NCI-H1694 (cell line): Measurements from ENCODE around the gene NINL.
"Not testable (repeated sequence)": the region's sequence is repeated elsewhere in the genome, so short reads cannot be mapped to it uniquely, and the experiment has no call there.

Experiments
- DNase-seq: peaks from one replicate; lab custom pipeline; 2025; lab: John Stamatoyannopoulos, UW

NINL gene

DNA sequence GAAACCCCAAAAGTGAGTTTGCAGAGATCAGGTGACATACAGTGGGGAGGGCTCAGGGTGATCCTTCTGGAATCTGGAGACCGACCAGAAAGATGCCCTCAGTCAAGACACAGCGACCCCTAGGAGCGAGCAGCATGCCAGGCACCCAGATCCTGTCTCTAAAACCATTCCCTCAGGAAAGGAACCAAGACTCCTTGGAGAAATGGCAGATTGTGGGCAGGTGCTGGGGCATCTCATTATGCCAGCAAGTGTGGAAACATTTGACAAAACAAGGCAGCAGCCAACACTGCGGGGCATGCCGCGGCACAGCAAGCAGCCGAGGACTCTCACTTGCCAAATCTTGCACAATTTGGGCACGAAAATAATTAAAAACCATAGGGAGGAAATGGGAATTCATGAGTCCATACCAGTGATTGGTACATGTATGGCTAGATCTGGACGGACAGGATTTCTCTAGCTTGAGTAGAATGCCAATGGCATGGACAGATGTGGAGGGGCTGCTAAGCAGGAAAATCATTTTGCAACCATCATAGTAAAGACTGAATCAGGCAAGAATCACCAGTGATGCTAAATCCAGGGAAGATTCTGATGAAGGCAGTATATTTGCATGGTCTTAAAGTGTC, 101.0 kb downstream of the NINL start:
- no peak for DNase-seq

DNA sequence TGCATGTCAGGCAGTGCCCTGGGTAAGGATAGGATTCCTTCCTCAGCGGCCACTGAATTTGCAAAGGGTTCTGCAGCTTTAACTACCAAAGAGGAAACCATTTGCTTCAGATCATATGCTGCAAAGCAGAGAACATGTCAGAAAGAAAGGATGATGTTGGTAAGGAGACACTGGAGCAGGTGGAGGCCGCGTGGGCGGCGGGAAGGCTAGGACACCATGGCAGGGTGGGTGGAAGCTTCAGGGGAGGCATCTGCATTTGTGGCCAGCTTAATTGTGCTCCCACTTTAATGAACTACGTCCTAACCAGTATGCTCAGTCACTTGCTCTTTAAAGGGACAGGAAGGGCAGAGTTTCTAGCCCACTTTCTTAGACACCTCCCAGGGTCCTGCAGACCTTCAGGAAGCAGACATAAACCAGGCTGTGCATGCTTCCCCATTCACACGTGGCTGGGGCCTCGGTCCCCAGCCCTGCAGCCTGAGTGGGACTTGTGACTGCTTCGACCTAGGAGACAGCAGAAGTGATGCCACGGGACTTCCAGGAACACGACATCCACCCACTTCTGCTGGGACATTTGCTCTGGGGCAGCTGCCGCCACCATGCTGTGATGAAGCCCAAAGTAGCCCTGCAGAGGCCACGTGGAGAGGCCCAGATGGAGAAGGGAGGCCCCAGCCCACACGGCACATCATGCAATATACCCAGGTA, 101.7 kb downstream of the NINL start:
- DNase-seq = no peak

DNA sequence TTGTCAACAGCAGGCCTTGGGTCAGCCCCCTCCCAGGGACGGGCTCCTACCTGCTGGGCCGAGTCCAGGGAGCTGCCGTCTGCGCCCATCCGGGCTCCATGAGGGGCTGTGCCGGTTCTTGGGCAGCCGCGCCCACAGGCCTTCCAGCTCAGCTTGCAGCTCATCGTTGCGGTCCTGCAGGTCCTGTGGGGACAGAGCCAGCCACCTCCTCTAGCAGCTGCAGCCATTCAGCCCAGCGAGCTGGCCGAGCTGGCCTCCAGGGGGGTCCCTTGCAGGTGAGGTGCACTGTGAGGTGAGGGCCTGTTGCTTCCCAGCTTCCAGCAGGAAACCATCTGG, 103.4 kb downstream of the NINL start:
- no peak for DNase-seq

DNA sequence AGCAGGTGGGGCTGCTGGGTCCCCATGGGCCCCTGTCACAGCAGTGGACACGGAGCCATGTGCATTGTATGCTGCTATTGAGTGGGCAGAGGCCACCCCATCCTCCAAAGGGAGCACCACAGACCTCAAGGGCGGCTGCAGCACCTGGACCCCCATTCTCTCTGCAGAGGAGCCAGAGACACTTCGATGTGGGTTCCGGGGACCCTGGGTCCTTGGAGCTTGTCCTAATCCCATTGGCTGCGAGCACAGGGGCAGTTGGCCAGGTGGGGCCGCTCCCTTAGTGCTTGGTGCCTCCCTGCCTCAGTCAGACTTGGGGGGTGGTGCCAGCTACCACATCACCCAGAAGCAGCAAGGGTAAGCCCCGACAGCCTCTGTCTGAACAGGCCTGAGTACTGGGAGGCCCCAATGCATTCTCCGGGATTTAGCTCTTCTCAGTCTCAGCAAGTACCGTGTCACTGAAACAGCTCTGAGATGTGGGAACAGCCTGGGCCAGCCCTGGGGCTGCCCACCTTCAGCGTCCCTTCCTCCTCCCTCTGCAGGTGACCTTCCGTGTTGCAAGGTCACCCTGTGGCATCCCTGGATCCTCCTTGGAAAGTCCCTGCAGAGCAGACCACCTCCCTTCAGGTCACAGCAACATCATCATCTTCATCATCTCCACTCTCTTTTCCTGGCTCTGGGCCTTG, 104.0 kb downstream of the NINL start:
- DNase-seq = no peak

DNA sequence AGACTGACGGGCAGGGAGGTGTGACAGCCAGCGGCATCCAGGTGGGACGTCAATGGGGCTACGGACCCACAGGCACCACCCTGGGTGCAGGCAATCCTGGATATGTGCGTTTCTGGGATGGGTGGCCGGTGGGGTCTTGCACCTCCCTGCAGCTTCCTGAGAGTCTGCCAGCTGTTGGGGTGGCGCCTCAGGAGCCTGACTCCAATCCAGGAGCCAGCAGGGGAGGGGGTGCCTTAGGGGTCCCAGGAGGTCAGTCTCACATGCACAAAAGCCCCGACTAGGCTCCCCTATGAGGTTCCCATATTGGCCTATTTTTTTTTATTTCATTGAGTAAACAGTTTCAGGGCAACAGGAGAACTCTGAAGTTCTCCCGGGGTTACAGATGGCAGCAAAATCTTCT, 104.5 kb downstream of the NINL start:
- DNase-seq = no peak

DNA sequence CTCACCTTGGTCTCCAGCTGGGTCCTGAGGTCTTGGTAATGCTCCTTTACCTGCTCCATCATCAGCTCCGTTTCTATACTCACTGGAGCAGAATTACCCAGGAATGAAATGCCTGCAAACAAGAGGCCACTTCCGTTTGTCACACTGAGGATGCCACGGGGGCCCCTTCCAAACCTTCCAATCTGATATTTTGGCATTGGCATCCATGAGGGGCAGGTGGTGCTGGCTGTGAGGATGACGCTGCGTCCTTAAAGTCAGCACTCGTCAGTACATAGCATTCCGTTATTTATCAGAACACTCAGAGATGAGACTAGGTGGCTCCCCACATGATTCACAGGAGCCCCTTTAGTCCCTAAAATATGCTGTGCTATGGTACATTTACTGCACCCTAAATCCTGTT, 105.2 kb downstream of the NINL start:
- DNase-seq = no peak

DNA sequence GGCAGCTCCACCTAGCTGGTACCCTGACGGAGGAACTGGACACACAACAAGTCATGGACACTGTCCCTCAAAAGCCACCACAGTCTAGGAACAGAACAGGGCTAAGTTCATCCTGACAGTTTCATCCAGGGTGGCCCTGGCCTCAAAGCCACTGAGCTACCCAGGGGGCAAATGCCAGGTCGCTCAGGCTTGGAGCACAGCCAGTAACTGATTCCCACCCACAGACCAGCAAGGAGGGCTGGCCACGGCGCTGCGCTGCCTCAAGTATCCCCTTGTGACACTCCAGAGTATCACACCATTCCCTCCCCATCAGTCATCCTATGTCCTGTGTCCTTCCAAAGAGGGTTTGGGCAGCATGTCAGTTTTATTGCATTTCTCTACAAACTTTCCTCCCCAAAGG, 105.7 kb downstream of the NINL start:
- DNase-seq = no peak

DNA sequence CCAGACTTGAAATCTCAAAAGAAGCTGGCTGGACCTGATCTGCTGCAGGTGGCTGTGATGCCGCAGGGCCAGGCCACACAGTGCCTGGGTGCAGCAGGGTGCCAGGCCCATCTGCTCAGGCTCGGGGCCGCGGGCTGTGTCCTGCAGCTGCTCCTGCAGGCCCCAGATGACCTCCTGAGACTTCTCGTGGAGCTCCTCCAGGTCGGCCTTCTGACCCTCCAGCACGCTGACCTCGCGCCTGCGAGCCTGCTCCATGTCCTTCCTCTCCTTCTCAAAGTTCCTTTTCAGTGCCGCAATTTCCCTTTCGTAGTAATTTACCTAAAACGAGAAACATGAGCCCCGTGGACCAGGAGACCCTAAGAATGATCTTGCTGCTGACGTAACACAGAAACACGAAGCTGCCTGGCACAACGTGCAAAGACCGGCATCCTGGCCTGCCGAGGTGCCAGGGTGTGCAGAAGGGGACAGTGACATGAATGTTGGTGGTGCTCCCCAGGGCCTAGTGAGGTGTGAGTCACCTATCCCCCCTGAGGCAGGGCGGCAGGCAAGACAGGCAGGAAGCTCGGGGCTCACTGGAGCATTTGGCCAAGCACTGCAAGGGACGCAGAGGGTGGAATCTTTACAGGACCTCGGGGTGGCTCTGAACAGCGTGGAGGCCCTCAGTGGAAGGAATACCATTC, 106.3 kb downstream of the NINL start:
- no peak for DNase-seq

DNA sequence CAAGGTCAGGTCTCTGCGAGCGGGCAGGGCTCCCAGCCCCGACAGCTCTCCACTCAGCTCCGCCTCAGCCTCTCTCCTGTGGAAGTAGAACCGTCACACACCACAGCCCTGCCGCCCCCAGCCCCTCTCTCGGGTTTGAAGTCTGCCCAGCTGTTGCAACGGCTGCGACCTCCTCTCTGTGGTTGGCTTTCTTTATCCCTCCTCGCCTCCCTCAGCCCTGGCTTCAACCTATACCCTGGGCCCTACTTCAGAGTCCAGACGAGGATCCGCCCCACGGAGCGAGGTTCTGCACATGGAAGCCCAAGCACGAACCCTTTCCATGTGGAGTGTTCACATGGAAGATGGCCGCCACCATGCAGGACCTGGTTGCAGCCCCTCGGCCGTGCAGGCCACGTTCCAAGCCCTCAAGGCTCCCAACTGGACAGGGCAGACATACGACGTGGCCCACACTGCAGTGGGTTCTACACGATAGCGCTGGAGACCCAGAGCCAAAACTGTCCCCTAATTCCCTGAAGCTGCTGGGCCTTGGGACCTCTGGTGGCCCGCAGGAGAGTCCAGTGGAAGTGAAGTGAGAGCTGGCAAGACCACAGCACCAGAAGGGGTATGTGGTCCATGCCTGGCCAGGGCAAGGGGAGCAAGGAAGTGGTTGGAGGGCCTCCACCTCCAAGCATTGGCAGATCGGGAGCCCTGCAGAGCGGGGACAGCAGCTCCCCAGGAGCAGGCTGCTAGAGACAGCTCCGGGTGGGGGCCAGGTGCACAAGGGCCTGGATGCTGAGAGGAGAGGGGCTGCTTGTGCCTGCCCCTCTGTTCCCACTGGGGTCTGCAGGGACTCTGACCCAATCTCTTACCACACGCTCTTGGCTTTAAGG, 108.1 kb downstream of the NINL start:
- DNase-seq = no peak

DNA sequence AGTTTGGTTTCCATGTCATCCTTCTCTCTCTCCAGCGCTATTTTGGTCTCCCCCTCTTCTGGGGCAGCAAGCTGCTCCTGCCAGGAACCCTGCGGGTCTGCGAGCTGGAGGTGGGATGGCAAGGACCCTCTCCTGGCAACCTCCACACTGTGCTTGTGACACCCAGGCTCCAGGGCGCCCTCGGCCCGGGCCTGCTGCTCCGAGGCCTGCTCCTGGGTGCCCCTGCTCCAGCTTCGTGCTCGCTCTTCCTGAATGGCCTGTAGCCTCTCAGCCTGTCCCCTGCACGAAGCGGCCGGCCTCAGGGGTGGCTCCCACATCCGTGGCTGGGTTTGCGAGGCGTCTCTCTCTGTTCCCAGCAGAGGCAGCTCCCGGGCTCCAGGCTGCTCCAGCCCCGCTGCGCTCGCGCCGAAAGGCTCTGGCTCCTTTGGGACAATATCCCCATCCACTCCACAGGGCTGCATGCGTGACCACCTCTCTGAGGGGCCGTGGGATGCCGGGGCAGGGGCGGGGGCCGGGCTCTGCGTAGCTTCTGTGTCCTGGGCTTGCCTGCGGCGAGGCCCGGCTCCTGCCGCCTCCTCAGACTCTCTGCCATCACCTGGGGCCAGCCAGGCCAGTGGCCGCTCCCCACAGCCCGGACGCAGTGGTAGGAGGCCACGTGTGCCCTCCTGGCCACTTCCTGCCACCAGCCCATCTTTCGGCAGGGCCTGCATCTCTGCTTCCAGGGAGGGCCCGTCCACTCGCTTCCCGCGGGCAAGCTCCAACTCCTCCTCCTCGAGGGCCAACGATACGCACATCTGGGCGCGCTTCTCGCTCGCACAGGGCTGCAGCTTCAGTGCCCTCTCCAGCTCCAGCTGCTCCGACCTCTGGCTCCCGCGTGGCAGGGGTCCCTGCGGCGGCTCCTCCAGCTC, 109.0 kb downstream of the NINL start:
- DNase-seq = no peak

DNA sequence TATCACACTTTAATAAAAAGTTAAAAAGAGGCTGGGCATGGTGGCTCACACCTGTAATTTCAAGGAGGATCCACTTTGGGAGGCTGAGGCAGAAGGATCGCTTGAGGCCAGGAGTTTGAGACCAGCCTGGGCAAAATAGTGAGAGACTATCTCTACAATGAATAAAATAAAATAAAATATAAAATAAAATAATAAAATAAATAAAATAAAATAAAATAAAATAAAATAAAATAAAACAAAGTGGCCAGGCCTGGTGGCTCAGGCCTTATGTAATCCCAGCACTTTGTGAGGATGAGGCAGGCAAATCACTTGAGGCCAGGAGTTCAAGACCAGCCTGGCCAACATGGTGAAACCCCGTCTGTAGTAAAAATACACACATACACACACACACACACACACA, 112.0 kb downstream of the NINL start:
- not testable (repeated sequence) for DNase-seq

DNA sequence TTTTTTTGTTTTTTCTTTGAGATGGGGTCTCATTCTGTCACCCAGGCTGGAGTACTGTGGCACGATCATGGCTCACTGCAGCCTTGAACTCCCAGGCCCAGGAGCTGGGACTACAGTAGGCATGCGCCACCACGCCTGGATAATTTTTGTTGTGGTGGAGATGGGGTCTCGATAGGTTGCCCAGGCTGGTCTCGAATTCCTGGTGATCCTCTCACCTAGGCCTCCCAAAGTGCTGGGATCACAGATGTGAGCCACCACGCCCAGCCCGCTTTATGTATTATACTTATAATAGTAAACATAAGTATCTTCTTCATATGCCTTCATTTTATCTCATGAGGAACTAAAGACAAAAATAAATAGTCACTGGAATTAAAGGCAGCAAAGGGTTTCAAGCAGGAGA, 114.3 kb downstream of the NINL start:
- DNase-seq = no peak

DNA sequence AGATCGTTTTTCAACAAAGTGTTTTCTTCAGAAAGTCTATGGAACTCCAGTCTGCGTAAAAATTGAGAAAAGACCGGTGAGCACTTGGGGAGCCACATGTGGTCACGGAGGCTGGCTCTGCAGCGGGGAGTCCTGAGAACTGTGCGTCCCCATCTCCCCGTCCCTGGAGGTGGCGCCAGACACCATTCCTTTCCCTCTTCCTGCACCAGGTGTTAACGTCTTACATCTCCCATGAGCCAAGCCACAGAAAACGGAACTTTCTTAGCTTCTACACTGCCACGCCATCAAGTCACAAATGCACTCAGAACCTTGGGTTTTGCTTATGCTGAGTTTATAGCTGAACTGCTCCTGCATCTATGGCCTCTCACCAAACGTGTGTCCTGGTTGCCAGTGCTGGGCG, 115.3 kb downstream of the NINL start:
- no peak for DNase-seq

DNA sequence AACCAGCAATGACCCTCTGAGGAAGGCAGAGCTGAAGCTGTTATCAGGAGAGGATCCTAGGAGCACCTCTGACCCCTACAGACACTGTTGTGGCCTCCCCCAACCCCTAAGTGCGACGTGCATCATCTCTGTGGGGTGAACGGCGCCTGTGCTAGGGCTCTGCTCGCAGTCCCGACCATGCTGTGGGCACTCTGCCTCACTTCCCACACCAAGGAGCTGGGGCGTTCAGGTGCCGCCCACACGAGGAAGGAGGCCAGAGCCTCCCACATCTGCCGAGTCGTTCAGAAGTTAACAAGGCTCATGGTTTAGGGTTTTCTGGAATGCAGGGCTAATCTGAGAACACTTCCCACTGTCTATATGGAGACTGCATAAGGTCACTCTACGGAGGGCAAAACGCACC, 115.8 kb downstream of the NINL start:
- DNase-seq = no peak

DNA sequence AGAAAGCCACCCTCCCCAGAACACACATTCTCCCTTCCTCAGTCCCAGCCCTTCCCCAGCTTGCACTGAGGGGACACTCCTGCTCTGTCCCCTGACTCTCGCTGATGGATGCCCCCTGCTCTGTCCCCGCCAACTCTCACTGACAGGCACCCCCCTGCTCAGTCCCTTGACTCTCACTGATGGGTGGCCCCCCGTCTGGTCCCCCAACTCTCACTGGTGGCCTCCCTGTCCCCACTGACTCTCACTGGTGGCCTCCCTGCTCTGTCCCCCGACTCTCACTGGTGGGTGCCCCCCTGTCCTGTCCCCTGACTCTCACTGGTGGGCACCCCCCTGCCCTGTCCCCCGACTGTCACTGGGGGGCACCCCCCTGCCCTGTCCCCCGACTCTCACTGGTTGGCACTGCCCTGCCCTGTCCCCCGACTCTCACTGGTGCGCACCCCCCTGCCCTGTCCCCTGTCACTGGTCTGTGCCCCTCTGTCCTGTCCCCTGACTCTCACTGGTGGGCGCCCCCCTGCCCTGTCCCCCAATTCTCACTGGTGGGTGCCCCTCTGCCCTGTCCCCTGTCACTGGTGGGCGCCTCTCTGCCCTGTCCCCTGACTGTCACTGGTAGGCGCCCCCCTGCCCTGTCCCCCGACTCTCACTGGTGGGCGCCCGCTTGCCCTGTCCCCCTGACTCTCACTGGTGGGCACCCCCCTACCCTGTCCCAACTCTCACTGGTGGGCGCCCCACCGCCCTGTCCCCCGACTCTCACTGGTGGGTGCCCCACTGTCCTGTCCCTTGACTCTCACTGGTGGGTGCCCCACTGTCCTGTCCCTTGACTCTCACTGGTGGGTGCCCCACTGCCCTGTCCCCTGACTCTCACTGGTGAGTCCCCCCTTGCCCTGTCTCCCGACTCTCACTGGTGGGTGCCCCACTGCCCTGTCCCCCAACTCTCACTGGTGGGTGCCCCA, 116.9 kb downstream of the NINL start:
- no peak for DNase-seq

DNA sequence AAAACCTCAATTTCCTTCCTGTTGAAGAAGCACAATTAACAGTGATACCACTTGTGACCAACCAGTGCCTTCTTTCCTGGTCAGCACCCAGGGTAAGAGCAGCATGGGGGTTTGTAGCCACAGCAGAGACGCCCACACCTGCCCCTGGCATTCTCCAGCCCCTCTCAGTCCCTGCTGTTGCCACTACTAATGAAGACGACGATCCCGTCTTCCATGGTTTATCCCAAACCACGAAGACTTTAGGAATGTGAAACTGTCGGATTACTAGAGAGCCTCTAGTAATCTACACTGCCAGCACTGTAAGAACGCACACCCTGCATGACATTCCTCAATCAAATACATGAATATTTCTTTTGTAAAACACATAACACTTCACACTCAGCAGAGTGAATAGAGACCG, 117.9 kb downstream of the NINL start:
- no peak for DNase-seq

DNA sequence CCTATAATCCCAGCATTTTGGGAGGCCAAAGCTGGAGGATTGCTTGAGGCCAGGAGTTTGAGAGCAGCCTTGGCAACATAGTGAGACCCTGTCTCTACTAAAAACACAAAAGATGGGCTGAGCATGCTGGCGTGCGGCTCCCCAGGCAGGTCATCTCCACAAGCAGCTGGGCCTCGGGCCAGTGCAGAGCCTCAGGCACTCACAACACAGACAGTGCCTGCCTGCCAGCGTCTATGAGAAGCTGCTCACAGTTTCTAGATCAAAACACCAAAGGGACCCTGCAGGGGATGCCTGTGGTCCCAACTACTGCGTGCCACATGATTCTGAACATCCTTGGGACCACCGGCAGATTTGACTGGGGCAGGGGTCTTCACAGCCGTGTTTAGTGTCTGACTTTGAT, 118.5 kb downstream of the NINL start:
- DNase-seq = no peak

DNA sequence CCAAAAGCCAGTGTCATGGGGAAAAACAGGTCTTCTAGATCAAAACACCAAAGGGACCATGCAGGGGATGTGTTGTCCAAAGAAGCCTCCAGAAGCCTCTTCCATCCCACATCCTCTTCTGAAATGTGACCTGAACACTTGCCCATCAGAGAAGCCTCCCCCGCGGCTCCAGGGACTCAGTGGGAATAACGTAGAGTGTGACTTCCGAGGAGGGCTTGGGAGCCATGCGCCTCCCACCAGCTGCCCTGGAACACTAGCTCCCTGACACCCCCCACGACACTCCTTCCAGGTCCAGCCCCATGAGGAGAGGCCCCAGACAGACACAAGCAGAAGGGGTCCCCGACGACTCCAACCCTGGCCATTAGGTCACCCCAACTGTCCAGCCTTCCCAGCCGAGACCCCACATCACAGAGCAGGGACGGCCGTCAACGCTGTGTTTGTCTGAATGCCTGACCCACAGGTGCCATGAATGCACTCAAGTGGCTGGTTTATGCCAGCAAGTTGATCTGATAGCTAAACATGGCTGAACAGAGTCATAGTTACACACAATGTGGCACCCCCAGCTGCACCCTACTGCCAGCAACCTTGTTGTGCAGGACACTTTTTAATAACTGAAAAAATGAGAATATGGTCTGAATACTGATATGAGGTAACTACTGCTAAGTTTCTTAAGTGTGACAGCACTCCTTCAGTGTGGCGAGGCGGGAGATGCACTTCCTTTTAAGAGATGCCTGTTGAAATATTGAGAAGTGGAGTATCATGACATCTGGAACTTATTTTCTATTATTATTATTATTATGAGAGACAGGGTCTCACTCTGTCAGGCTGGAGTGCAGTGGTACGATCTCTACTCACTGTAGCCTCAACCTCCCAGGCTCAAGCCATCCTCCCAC, 119.8 kb downstream of the NINL start:
- DNase-seq = no peak
